ENCODE results near the gene NTM. TPM values are rescaled to one million over a fixed set of nuclear protein-coding genes. Genes with fewer than 3 reads are reported as not detected.

Gene NTM
- total RNA-seq, 1 experiment from 2014 or later: 9.9 TPM

- Mint-ChIP-seq H3K27ac (no peak overlapping the region), H3K4me3 (no peak overlapping the region), H3K27me3 (ENCODE audit: low read depth) (no peaks in the 10 kb centered on the region; the same call in 1 of the 2 replicates), H3K36me3 (ENCODE audit: insufficient read depth in 1 of 3, low read depth in 3 of 3) (peaks cover 0 to 2% (median 0%) of the 10 kb centered on the region in 3 experiments; a peak in 1 of 7 replicates), H3K9me3 (no peaks in the 10 kb centered on the region), H3K4me1 (peaks cover 18% of the 10 kb centered on the region in 2 experiments)
- H2BK5ac ChIP-seq (ENCODE audit: insufficient read length, low read length): no peak overlapping the region
- no peaks in the 10 kb centered on the region; the same call in 1 of the 2 replicates for H3K4me1 ChIP-seq (ENCODE audit: insufficient read depth, low read length)
- no peaks in the 10 kb centered on the region for H3K23me2 ChIP-seq (ENCODE audit: insufficient read length, low read depth, low read length, poor library complexity, severe bottlenecking)
- H3K79me1 ChIP-seq (ENCODE audit: insufficient read depth, low read depth, low read length, poor library complexity, severe bottlenecking): no peaks in the 10 kb centered on the region
- no peak overlapping the region for H3K4ac ChIP-seq (ENCODE audit: low read depth, low read length)
- no peak overlapping the region for H2BK15ac ChIP-seq (ENCODE audit: low read depth, low read length)
- H3K56ac ChIP-seq (ENCODE audit: insufficient read length, low read depth, low read length): no peak overlapping the region
- H3K27me3 ChIP-seq (ENCODE audit: insufficient read depth, low read length): no peaks in the 10 kb centered on the region
- H3K14ac ChIP-seq (ENCODE audit: insufficient read depth, low read length): no peak overlapping the region
- H4K20me1 ChIP-seq (ENCODE audit: control insufficient read depth, insufficient read depth, insufficient read length): no peaks in the 10 kb centered on the region
- H2AK5ac ChIP-seq (ENCODE audit: insufficient read length, low read length): no peak overlapping the region
- H2BK120ac ChIP-seq (ENCODE audit: low read depth, low read length, poor library complexity, severe bottlenecking): no peak overlapping the region
- H3K4me2 ChIP-seq (ENCODE audit: insufficient read depth, insufficient read length, low read length): no peak overlapping the region
- TF ChIP-seq CTCF (conservative IDR thresholded peaks at IDR 0.05): no peak
- no peak overlapping the region for H3K9ac ChIP-seq (ENCODE audit: extremely low read depth, insufficient read length, low read length)
- H2AFZ ChIP-seq (ENCODE audit: low read length): no peak overlapping the region
- no peak for DNase-seq
- no peaks in the 10 kb centered on the region for H3K79me2 ChIP-seq (ENCODE audit: insufficient read depth, low read length)
- H3K9me3 ChIP-seq (ENCODE audit: control insufficient read depth, low read depth, low read length): no peaks in the 10 kb centered on the region
- no peak overlapping the region for H2BK12ac ChIP-seq (ENCODE audit: insufficient read length, low read depth, low read length)
- no peak overlapping the region for H4K8ac ChIP-seq (replicated peaks; ENCODE audit: insufficient read length, low read depth, low read length)
- no CpG with 5 or more reads among the region's 2 CpGs for WGBS (ENCODE audit: extremely low coverage, insufficient read length, low lambda C conversion rate)
- H3K27ac ChIP-seq (ENCODE audit: insufficient read length, low read depth, low read length): no peak overlapping the region
- H3T11ph ChIP-seq (ENCODE audit: low read length): no peak overlapping the region
- H3K23ac ChIP-seq (ENCODE audit: insufficient read length, low read depth, low read length): no peak overlapping the region
- no peak overlapping the region for H3K18ac ChIP-seq (ENCODE audit: insufficient read length, low read depth, low read length)
- H4K5ac ChIP-seq (ENCODE audit: insufficient read length, low read depth, low read length): no peak overlapping the region
- H4K91ac ChIP-seq (ENCODE audit: insufficient read length, low read depth, low read length): no peak overlapping the region
- H2BK20ac ChIP-seq (ENCODE audit: low read depth, low read length, poor library complexity, severe bottlenecking): no peak overlapping the region
These were observed 580.7 kb downstream of the NTM start for GRCh38 chr11:131951121-131951520.
